NCI-H2107 treated with DMSO at 0.1 percent for 48 hours (cell line): ENCODE measurements around the gene PCTP.

Experiments
- DNase-seq: peaks from one replicate; lab custom pipeline; 2025; ENCODE audit not compliant: unreplicated experiment; lab: John Stamatoyannopoulos, UW

Gene PCTP

DNA sequence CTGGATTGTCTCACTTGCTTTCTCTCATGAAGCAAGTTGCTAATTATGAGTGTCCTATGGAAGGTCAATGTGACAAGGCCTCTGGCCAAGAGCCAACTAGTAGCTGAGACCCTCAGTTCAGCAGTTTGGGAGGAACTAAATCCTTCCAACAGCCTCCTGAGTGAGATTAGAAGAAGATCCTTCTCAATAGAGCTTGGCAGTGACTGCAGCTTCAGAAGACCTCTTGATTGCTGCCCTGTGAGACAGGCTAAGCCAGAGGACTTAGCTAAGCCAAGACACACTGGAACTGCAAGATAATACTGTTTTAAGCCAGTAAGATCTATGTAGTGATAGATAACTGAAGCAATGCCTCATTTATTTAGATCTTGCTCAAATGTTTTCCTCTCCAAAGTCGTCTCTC, 34.3 kb downstream of the PCTP start:
- no peak for DNase-seq

DNA sequence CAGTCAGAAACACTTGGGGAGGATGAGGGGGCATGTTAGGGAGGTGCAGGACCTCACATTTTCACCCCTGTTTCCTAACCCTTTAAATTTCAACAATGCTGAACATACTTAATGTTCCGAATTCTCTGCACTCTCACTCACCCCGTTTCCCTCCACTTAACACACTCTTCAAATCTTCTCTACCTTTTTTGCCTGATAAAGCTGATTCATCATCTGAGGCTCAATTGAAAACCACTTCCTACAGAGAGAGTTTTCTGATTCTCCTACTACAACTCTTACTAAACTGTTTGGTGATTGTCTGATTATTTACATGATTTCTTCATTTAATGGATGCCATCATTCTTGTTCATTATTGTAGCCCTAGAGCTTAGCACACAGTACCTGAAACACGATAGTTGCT, 42.4 kb downstream of the PCTP start:
- DNase-seq: no peak

DNA sequence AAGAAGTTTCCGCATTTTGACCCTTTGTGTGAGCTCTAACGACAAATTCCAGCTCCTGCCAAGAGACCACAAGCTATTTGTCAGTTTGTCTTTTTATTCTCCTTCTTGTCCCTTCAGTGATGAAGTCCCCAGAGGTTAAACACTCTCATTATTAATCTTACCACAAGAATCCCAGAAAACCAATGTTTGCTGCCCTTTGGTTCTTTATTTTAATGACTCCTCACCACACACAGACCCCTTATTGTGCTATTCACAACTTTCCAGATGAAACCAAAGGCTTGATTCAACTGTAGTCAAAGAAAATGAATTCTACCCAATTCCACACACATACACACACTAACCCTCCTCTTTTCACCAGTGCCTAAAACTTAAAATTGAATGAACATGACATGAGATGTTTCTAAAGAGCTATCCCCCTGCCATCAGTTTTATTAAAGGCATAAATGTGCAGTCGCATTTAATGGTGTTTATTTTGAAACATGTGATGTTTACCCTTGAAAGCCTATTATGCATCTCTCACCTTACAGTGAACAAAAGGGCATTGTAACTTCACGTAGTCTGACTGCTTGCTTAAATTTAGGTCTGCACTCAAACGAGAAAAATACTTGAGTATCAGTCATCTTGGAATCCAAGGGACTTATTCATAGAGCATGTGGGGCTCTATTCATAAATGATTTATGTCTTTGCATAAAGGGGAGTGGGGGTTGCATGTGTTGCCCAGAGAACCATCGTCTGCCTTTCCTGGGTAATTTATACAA, 44.1 kb downstream of the PCTP start:
- no peak for DNase-seq

DNA sequence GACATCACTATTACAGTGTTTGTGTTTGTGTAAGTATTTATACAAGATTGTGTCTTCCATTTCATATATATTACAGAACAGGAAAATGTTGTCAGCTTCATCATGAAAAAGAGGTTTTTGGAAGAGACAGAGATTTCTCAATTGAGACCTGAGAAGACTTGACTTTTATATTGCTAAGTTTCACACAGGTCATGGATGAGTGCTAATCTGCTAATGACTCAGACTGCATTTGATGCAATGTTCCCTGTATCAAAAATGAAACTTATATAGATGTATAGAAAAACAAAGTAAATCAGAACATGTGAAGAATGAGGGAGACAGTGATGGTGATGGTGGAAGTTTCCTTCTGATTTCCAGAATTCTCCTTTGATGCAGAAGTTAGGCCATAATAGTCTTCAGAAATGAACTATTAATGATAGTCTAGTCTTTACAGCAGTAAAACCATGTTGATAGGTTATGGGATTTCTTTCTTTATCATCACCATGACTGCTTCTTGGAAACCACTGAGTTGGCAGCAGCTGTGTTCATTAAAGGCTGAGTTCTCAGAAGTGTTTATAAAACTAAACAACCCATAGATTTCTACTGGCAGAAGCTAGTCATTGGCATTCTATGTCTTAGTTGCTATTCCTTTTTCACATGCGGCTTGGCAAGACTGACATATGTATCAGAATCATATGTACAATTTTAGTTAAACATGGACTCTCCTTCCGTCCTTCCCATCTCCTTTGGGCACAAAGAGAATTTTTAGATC, 56.1 kb downstream of the PCTP start:
- DNase-seq: no peak

DNA sequence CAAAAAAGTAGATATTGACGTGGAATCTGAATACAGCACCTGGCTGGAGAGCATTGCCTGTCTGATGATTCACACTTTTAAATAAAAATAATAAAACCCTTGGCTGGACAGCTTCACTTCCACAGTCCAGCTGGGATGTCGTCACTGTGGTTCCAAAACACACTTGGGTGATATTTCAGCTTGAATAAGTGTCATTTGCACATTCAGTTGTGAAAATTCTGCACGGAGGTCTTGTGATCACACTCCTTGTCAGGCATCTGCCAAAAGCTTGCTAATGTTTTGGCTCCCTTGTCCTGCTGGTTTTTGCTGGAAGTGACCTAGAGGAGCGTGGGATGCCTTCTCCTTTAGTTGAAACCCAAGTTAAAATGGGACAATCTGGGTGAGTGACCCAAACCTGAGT, 60.7 kb downstream of the PCTP start:
- DNase-seq: no peak

DNA sequence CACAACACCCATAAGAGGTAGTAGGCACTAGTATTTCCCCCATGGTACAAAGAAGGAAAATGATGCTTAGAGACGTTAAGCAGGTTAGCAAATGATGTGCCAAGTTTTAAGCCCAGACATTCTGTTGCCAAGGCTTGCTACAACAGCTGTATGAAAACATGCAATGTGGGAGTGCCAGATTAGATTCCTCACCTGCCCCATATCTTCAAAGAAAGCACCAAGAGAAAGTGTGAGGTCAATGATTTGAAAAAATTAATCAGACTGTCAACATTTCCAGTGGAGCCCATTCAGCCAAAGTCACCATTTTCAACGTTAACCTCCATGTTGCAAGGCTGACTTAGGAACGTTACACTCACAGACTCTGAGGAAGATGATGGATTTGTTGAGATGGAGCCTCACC, 61.5 kb downstream of the PCTP start:
- no peak for DNase-seq

DNA sequence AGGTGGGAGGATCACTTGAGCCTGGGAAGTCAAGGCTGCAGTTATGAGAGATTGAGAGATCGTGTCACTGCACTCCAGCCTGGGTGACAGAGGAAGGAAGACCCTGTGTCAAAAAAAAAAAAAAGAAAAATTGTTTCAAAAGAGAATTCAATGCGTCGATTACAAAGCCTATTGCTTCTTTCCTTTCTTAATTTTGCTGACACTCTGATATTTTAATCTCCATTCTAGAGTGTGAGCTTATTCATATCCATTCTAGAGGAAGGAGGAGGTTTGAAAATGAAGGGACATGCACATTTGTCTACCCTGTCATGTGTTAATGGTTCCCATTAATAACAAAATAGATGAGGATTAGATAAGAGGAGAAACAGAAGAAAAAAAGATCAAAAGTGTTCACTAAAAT, 63.1 kb downstream of the PCTP start:
- DNase-seq: no peak

DNA sequence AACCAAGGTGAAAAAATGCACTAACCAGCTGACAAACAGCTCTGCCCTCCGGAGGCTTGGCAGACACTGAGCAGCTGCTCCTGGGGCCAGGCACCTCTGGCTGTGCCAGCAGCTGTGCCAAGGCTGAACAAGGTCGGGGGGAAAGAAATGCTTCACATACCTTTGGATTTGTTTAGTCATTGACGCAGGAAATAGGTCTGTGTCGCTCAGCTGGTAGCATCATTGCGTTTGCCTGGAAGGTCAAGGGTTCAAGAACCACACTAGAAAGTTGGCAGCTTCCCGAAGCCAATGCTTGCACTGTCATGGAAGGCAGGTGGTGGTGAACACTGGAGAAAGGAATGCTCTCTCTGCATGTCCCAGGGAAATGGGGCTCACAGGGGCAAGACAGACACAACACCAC, 63.5 kb downstream of the PCTP start:
- no peak for DNase-seq

DNA sequence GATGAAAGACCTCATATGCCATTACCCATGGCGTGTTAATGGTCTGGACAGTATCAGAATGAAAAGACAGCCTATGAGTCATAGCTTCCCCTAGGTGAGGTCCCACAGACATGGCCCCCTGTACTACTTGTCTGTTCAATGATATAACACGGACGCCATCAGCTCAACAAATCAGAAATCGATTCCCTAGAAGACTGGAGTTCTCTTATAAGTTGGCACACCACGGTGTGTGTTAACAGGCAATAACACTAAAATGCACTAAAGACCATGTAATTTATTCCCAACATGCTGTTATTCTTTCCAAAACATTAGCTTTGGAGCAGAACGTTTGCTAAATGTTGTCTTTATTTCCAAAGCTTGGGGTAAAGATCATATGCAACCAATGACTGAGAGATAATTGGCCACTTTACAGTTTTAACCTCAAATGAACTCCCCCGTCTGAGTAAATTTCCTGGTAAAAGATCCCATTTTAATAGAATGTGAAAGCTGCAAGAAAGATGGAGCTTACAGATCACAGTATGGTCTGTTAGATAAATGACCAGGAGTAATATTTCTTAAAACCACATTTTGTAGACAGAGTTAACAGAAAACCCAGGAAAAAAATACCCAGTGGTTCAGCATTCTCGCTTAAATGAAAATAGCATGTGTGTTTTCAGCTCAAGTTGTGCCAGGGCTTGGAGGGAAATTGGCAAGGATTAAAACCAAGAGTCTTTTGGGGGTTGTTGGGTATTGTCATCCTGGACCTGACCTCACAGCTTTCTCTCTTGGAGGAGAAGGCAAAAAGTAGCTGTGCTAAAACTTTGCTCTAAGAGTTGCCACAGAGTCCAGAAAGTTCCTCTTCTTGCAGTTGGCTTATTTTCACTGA, 65.9 kb downstream of the PCTP start:
- no peak for DNase-seq

DNA sequence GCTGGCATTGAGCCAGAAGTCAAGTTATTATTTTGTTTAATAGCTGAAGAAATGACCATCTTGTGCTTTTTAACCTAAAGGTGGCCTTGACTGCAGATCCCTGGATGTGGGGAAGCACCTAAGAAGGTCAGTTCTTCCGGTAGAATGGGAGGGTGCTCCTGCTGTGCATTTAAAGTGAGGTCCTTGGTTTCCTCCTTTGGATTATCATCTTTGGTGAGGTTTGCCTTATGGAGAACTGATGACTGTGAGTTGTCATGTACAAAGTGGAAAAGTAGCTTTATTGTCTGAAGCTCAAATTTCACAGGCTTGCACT, 66.5 kb downstream of the PCTP start:
- DNase-seq: no peak

DNA sequence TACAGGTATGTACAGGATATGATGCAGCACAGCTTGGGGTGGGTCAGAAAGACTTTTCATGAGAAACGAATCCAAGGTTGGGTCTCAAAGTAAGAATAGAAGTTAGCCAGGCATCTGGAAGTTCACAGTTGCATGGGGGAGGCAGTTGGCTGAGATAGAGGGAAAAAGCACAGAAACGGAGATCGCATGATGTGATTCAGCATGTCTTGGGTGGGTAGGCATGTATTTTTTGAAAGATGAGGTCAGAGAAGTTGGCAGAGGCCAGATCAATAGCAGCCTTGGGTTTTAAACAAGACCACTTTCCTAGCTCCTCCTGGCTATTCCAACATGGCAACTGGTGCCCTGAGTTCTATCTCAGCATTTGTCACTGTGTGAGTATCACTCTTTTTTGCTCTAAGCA, 67.2 kb downstream of the PCTP start:
- no peak for DNase-seq

DNA sequence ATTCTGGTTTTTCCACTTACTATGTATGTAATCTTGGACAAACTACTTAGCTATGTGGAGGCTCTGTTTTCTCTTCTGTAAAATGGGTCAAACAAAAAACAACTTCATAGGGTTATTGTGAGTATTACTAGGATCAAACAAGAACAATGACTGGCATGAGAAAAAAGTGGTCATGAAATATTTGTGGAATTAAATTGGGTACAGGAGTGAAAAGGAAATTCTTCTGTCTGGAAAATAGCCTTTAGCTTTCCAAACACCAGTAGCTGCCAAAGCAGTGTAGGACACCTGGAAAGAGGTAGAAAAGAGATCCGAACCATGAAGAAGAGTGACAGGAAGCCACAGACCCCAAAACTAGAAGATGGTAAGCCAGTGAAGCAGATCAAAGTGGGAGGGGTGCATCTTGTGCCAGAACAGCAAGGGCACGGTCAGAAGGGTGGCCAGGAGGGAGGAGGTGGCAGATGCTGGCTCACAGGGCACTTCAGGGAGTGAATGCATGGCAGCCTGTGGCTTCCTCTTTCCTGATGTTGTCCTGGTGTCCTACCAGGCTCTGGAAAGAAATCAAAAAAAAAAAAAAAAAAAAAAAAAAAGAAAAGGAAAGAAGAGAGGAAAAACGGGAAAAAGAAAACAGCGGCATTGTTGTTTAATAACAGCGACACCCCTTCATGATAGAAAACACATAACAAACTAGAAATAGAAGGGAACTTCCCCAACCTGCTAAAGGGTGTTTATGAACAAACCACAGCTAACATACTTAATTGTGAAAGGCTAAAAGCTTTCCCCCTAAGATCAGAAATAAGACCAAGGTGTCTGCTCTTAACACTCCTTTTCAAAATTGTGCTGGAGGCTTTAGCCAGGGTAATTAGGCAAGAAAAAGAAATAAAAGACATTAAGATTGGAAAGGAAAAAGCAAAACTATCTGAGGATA, 67.9 kb downstream of the PCTP start:
- DNase-seq: no peak

DNA sequence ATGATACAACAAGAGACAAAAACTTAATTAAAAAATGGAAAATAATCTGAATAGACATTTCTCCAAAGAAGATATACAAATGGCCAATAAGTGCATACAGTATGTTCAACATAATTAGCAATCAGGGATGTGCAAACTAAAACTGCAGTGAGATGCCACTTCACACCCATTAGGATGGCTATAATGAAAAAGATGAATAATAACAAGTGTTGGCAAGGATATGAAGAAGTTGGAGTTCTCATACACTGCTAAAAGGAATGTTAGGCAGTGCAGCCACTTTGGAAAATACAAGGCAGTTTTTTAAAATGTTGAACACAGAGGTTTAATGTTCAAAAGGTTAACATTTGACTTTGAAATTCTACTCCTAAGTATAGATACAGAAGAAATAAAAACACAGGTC, 69.8 kb downstream of the PCTP start:
- no peak for DNase-seq

DNA sequence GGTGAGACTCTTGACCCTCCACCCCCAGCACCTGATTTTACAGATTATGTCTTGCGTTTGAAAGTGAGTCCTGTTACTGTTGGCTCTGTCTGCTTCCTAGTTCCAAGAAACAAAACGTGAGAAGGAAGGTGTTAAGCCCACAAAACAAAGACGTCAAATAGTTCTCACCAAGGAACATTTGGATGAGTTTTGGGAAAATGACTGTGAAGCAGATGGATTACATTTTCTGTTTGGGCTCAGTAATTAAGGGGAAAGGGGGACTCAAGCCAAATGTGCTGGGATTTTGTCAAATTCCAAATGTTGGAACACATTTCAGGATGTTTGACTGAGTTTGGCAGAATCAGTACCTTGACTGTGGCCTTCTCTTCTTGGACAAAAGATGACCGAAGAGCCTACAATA, 71.2 kb downstream of the PCTP start:
- no peak for DNase-seq

DNA sequence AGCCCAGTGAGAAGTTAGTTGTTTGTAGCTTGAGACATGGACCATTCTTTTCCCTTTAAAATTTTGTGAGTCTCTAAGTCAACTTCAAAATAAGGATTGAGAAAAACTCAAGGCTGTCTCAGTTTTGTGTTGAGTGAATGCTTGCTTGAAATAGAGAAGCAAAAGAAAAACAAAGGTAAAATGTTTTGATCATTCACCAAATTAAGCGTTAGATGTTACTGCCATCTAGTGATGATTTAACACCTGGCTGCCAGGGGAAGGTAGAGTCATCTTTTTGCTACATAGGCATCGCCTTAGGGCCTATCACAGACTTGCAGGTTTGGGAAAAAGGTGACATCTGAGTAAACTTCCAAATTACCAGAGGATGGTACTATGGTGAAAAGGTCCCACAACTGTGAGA, 74.4 kb downstream of the PCTP start:
- no peak for DNase-seq
